GM19035 (cell line): ENCODE data around the gene VEZF1.
"Not testable (repeated sequence)": the region's sequence is repeated elsewhere in the genome, so short reads cannot be mapped to it uniquely, and the experiment has no call there.

Experiments
- ATAC-seq: cut with Tn5 transposase; IDR thresholded peaks from one replicate; pipeline ENCODE4 v1.9.1; 2021; ENCODE audit not compliant: unreplicated experiment

VEZF1 gene

DNA sequence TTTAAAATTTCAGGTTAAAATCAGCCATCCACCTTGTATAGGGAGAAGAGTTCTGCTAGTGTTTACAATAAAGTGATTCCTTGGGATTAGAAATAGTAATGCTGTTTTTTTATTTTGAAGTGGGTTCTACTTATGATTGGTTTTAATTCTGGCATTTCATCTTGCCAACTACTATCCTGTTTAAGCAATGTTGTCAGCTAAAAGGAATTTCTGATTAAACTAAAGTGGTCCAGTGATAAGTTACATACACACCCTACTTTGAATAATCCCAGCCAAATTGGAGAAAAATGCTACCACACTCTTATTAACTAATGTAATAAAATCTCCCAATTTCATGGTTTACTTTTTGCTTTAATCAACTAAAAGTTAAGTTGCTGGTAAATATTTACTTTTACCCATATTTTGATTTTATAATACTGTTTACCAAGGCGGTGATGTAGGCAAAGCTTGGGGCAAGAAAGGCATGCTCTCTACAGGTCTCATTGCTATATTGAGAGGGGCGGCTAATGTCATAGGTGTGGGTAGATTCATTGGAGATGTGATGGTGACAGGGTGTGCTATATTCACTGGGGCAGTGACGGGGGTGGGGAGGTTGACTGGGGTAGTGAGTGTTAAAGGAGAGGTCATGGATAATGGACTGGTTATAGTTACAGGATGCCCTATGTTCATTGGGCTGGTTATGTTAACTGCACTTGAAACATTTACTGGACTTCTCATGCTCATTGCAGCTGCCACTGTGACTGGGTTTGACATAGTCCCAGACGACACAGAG lies 13.8 kb downstream of the VEZF1 start:
- ATAC-seq = not testable (repeated sequence)

- no peak for ATAC-seq
Observed at GRCh38 chr17:57972151-57972550, 15.9 kb downstream of the VEZF1 start.

- ATAC-seq = no peak
Observed at GRCh38 chr17:57971572-57971971, 16.5 kb downstream of the VEZF1 start.

- ATAC-seq = no peak
Observed at GRCh38 chr17:57970710-57971109, 17.3 kb downstream of the VEZF1 start.

DNA sequence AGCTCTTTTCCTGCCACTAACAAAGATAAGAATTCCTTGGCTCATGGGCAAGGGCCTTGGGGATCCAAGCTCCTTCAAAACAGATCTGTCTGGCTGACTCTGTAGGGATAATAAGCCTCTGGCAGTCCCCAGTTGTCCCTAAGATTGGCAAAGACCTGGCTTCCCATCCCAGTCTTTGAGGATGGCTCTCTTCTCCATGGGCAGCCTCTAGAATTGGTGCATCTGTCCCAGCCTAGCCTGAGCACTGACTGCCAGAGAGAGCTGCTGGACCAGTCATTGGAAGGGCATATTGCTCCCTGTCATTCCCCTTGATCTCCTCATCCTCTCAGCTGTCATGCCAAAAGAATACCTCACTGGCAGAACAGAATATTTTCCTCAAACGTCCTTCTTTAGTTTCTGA lies 19.6 kb downstream of the VEZF1 start:
- ATAC-seq = no peak

- no peak for ATAC-seq
Observed at GRCh38 chr17:57966875-57967274, 21.2 kb downstream of the VEZF1 start.

DNA sequence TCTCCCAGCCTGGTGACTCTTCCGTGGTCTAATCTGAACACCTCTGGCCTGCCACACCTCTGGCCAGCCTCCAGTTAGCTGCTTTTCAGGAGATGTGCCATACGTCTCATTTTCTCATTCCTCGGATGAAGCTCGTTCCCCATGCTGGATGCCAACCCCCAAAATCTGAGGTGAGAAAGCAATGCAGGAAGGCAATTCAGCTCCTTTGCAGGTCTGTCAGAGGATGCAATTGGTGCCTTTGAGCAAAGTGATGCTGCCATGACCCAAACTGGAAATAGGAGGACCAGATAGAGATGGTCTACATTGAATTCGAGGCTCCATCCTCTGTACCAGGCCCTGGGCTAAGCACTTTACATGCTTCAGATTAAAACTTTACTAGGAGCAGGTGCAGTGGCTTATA lies 21.8 kb downstream of the VEZF1 start:
- no peak for ATAC-seq

- no peak for ATAC-seq
Observed at GRCh38 chr17:57965521-57966160, 22.4 kb downstream of the VEZF1 start.

DNA sequence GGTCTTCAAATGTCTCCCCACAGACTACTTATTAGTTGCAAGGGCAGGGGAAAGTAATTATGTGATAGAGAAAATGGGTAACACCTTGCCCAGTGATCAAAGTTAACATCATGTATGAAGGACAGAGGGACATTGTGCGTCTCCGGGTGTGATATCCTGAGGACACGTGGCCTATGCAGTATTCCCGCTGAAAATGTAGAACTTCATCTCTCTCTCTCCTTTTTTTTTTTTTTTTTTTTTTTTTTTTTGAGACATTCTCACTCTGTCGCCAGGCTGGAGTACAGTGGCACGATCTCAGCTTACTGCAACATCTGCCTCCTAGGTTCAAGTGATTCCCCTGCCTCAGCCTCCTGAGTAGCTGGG lies 24.9 kb downstream of the VEZF1 start:
- ATAC-seq = no peak

DNA sequence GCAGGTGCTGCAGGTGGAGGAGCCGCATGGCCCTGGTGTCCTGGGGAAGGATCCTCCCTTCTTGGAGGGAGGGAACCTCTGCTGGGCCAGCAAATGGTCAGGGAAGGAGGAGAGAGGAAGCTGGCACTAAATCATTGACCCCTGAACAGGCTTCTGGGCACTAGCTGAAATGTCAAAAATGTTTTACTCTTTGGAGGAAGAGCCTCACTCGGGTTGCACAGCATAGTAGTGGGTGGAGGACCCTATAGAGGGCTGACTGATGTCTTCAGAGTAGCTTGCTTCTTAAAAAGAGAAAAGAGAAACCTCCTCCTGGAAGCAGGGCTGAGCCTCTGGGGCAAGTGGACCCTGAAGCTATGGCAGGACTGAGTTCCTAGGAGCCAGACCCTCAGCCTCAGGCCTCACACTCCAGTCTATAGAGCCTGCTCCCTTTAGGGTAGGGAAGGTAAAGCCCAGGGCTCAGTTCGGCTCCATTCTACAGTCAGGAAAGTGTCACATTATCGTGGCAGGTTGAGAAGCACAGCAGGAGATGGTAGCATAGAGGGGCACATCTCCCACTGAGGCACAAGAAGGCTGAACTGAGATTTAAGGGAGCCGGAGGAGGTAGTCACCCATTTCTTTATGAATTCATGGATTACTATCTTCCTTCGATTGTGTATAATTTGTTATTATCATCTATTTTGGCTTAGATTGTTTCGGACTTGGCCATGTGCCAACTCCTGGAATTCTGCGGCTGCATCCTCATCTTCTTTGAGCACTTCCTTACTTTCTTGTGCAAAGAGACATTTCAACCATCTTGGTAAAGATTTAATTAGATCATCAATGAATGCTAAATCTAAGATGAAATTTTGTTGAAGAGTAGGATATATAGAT lies 25.5 kb downstream of the VEZF1 start:
- no peak for ATAC-seq

GRCh38 chr17:57959929-57960328 lies 28.1 kb downstream of the VEZF1 start:
- ATAC-seq = no peak

DNA sequence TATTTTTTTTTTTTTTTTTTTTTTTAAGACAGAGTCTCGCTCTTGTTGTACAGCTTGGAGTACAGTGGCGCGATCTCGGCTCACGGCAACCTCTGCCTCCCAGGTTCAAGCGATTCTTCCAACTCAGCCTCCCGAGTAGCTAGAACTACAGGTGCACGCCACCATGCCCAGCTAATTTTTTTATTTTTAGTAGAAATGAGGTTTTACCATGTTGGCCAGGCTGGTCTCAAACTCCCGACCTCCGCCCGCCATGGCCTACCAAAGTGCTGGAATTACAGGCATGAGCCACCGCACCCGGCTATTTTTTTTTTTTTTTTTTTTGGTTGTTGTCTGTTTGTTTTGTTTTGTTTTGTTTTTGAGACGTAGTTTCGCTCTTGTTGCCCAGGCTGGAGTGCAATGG lies 29.7 kb downstream of the VEZF1 start:
- ATAC-seq = not testable (repeated sequence)

- no peak for ATAC-seq
Observed at GRCh38 chr17:57957886-57958285, 30.2 kb downstream of the VEZF1 start.

GRCh38 chr17:57957120-57957850 lies 30.8 kb downstream of the VEZF1 start:
- ATAC-seq = no peak

DNA sequence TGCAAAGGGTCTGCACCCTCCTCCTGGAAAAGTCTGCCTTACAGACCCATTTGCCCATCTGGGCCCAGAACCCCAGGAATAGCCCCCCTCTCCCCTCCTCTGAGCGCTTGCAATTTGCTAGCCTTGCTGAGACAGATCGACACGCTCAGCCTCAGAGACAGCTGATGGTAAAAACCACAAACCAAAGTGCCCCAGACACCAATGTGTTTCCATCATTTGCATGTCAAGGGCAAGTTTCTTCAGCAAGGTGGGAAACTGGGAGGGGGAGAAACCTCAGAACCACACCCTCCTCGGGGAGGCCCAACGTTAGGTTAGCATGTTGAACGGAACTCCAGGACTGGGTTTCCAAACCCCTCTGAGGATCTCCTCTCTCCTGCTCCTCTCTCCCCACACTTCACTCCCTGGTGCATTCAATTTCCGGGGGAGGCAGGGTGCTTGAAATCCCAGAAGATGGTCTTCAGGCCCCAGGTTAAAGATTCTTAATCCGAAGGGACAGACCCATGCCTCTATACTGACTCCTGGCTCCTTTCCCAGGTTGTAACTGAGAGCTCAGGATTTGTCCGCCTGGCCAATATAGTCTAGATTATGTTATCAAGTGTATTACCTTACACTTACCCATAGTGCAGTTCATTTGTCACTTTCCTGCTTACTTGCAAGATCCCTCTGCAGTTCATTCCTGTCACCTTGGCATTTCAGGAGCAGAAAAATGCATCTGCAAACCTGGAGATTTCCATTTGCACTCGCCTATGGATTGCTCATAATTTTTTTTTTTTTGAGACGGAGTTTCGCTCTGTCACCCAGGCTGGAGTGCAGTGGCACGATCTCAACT lies 31.5 kb downstream of the VEZF1 start:
- peak; percentile 62 for ATAC-seq

- ATAC-seq = no peak
Observed at GRCh38 chr17:57955183-57955931, 32.7 kb downstream of the VEZF1 start, which contains the start of gene CUEDC1. Gene CUEDC1, minus strand, starts transcription at chr17:57955412. Its CDS starts 69,848 bp downstream, at chr17:57885564.

DNA sequence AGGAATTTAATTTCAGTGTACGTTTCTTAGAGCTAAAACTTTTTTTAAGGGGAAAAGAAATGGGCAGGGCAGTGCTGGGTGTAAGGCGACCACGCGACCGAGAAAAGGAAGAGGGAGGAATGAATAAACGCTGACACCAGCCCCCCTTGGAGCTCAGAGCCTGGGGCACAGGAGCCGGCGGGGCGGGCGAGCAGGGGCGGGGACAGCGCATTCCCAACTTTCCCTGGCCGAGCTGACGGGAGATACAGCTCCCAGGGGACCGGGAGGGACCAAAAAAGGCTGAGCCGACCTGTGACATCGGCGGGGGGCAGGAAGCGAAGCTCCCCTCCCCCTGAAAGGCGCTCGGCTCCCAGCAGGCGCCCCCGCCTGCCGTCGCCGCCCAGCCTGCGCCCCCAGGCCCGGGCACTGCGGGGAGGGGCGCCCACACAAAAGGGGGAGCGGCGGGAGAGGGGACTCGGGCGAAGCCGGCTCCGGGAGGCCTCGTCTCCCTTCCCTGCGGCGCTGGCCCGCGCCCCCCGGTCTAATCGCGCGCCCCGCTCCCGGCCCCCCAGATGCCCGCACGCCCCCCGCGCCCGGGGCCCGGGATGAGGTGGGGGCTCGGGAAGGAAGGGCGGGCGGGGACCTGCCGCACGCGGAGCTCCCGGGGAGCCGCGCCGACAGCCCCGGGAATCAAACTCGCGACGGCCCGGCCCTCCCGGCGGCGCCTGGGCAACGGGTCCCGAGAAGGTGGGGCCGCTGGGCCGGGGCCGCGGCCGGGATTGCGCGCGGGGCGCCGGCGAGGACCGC lies 33.5 kb downstream of the VEZF1 start:
- no peak for ATAC-seq

GRCh38 chr17:57953705-57954396 lies 34.2 kb downstream of the VEZF1 start:
- no peak for ATAC-seq
